ENCODE data around the gene RTN1.

RTN1 gene

GRCh38 chr14:59844186-59844812 is 26.3 kb downstream of the RTN1 start:
- no peak overlapping the region for H3K4me3 ChIP-seq (ENCODE audit: low read depth, low read length)
- no peak for DNase-seq (ENCODE audit: low read depth)
- no peak for TF ChIP-seq CTCF (IDR thresholded peaks at IDR 0.05; ENCODE audit: insufficient read depth, low read depth, low read length, missing control alignments)

- no peak for TF ChIP-seq CTCF (IDR thresholded peaks at IDR 0.05; ENCODE audit: insufficient read depth, low read depth, low read length, missing control alignments)
- no peak overlapping the region for H3K4me3 ChIP-seq (ENCODE audit: low read depth, low read length)
- DNase-seq (ENCODE audit: low read depth): no peak
Measured at GRCh38 chr14:59836116-59836515, 34.5 kb downstream of the RTN1 start.

GRCh38 chr14:59832653-59833294 is 37.8 kb downstream of the RTN1 start:
- no peak overlapping the region for H3K4me3 ChIP-seq (ENCODE audit: low read depth, low read length)
- TF ChIP-seq CTCF (IDR thresholded peaks at IDR 0.05; ENCODE audit: insufficient read depth, low read depth, low read length, missing control alignments): no peak
- DNase-seq (ENCODE audit: low read depth): no peak

GRCh38 chr14:59831121-59831730 is 39.4 kb downstream of the RTN1 start:
- no peak for TF ChIP-seq CTCF (IDR thresholded peaks at IDR 0.05; ENCODE audit: insufficient read depth, low read depth, low read length, missing control alignments)
- DNase-seq (ENCODE audit: low read depth): no peak
- H3K4me3 ChIP-seq (ENCODE audit: low read depth, low read length): no peak overlapping the region

GRCh38 chr14:59830338-59830734 is 40.2 kb downstream of the RTN1 start:
- no peak for DNase-seq (ENCODE audit: low read depth)
- no peak overlapping the region for H3K4me3 ChIP-seq (ENCODE audit: low read depth, low read length)
- no peak for TF ChIP-seq CTCF (IDR thresholded peaks at IDR 0.05; ENCODE audit: insufficient read depth, low read depth, low read length, missing control alignments)

- DNase-seq (ENCODE audit: low read depth): no peak
- H3K4me3 ChIP-seq (ENCODE audit: low read depth, low read length): no peak overlapping the region
- TF ChIP-seq CTCF (IDR thresholded peaks at IDR 0.05; ENCODE audit: insufficient read depth, low read depth, low read length, missing control alignments): no peak
Measured at GRCh38 chr14:59829469-59830337, 40.9 kb downstream of the RTN1 start.
